HG02588 (cell line): ENCODE data around the gene SIK1.
"Not testable (repeated sequence)": the region's sequence is repeated elsewhere in the genome, so short reads cannot be mapped to it uniquely, and the experiment has no call there.

Experiments used
- ATAC-seq: cut with Tn5 transposase; IDR thresholded peaks from one replicate; pipeline ENCODE4 v1.9.1; 2021; ENCODE audit warnings: mild to moderate bottlenecking, moderate library complexity; ENCODE audit not compliant: unreplicated experiment

The SIK1 gene

GRCh38 chr21:43426404-43427241 is at the start of gene SIK1:
SIK1 (minus strand) TSS chr21:43427131; CDS start chr21:43426178, 953 bp downstream.
- ATAC-seq, result peak; percentile 49

- ATAC-seq, result not testable (repeated sequence)
These were observed 44.8 kb upstream of the SIK1 start for GRCh38 chr21:43471597-43472242.

- not testable (repeated sequence) for ATAC-seq
These were observed 43.0 kb upstream of the SIK1 start for GRCh38 chr21:43469719-43470458.

- ATAC-seq, result no peak
These were observed 40.9 kb upstream of the SIK1 start for GRCh38 chr21:43467785-43468184.

GRCh38 chr21:43465159-43465558 is 38.2 kb upstream of the SIK1 start:
- ATAC-seq, result not testable (repeated sequence)

- ATAC-seq, result not testable (repeated sequence)
These were observed 36.7 kb upstream of the SIK1 start for GRCh38 chr21:43463498-43464261.

- not testable (repeated sequence) for ATAC-seq
These were observed 36.0 kb upstream of the SIK1 start for GRCh38 chr21:43462932-43463331.

GRCh38 chr21:43460475-43460874 is 33.5 kb upstream of the SIK1 start:
- not testable (repeated sequence) for ATAC-seq

- ATAC-seq, result not testable (repeated sequence)
These were observed 32.1 kb upstream of the SIK1 start for GRCh38 chr21:43458995-43459394.

- ATAC-seq, result not testable (repeated sequence)
These were observed 29.8 kb upstream of the SIK1 start for GRCh38 chr21:43456616-43457314.

GRCh38 chr21:43455717-43456116 is 28.8 kb upstream of the SIK1 start:
- not testable (repeated sequence) for ATAC-seq

GRCh38 chr21:43454176-43454575 is 27.2 kb upstream of the SIK1 start:
- not testable (repeated sequence) for ATAC-seq

- not testable (repeated sequence) for ATAC-seq
These were observed 24.9 kb upstream of the SIK1 start for GRCh38 chr21:43451850-43452249.

- not testable (repeated sequence) for ATAC-seq
These were observed 23.4 kb upstream of the SIK1 start for GRCh38 chr21:43450287-43450686.

- ATAC-seq, result not testable (repeated sequence)
These were observed 20.5 kb upstream of the SIK1 start for GRCh38 chr21:43447353-43447977.

GRCh38 chr21:43446277-43446932 is 19.5 kb upstream of the SIK1 start:
- ATAC-seq, result not testable (repeated sequence)

- ATAC-seq, result not testable (repeated sequence)
These were observed 17.6 kb upstream of the SIK1 start for GRCh38 chr21:43444524-43444923.

- not testable (repeated sequence) for ATAC-seq
These were observed 15.6 kb upstream of the SIK1 start for GRCh38 chr21:43442571-43442970.
